ENCODE data around the gene SEH1L.

Gene SEH1L

GRCh38 chr18:13035249-13035914 lies 87.6 kb downstream of the SEH1L start (continued):
- TF ChIP-seq ZNF132 (tag by site-specific recombination; IDR thresholded peaks at IDR 0.05; ENCODE audit: borderline replicate concordance) (no peak), GLI2 (tag by site-specific recombination; IDR thresholded peaks at IDR 0.05; ENCODE audit: borderline replicate concordance, low read depth) (no peak), ZNF350 (tag by site-specific recombination; IDR thresholded peaks at IDR 0.05) (no peak), ZBTB10 (tag by site-specific recombination; IDR thresholded peaks at IDR 0.05) (no peak), ZSCAN30 (tag by site-specific recombination; IDR thresholded peaks at IDR 0.05) (no peak), ZNF169 (tag by site-specific recombination; IDR thresholded peaks at IDR 0.05) (no peak), ZNF791 (tag by site-specific recombination; IDR thresholded peaks at IDR 0.05) (no peak)

DNA sequence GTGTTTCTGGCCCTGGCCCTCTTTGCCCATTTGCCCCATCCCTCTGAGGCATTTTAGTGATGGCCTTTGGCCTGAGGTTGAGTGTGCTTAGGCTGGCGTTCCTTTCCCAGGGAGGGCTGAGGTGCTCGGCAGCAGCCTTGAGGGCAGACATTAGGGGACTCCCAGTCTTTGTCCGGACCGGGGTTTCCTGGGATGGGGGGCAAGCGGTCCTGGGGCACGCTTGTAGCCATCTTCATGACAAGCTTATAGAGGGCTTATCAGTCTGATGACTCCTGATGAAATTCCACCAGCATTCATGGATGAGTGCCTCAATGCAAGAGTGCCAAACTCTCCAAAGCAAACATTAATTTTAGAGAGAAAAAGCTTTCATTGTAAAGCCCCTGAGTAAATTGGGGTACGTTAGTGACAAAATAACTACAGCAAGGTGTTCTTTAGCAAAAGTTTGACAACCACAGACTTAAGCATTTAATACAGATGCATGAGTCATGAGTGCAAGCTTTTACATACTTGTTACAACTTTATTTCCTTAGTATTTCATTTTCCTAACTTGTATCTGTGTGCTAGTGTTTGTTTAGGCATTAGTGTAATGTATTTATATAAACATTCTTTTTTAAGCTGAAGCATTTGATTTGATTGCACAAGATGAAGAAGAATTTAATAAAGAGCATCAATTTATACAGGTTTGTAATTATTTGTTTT lies 89.0 kb downstream of the SEH1L start:
- H3K36me3 ChIP-seq (ENCODE audit: control insufficient read depth in 2 of 2, insufficient read depth in 1 of 2, low read length in 2 of 2) = peaks cover 32 to 33% of the 10 kb centered on the region in 2 experiments
- no peak overlapping the region for H3K4me3 ChIP-seq (ENCODE audit: low read depth, low read length)
- CTCF ChIA-PET = no interaction called here
- H3K4me1 ChIP-seq (ENCODE audit: control insufficient read depth, insufficient read depth, low read length) = no peaks in the 10 kb centered on the region
- POLR2A ChIA-PET = no interaction called here
- H3K27ac ChIP-seq (ENCODE audit: extremely low read depth, low read depth, low read length) = no peak overlapping the region
- no peaks in the 10 kb centered on the region for H3K9me3 ChIP-seq (ENCODE audit: control insufficient read depth, insufficient read depth, low read depth, low read length)
- TF ChIP-seq ZNF146 (tag by site-specific recombination; IDR thresholded peaks at IDR 0.05) (no peak), ZNF626 (tag by site-specific recombination; IDR thresholded peaks at IDR 0.05) (no peak), ZXDB (tag by site-specific recombination; IDR thresholded peaks at IDR 0.05) (no peak), ZNF148 (tag by site-specific recombination; IDR thresholded peaks at IDR 0.05; ENCODE audit: borderline replicate concordance) (no peak), ZNF585B (tag by site-specific recombination; IDR thresholded peaks at IDR 0.05) (no peak), ZBTB49 (tag by site-specific recombination; IDR thresholded peaks at IDR 0.05; ENCODE audit: low read depth) (no peak), ZNF394 (tag by site-specific recombination; IDR thresholded peaks at IDR 0.05; ENCODE audit: borderline replicate concordance) (no peak), ZNF610 (tag by site-specific recombination; IDR thresholded peaks at IDR 0.05; ENCODE audit: borderline replicate concordance) (no peak)
- TF ChIP-seq, protein P1, sequence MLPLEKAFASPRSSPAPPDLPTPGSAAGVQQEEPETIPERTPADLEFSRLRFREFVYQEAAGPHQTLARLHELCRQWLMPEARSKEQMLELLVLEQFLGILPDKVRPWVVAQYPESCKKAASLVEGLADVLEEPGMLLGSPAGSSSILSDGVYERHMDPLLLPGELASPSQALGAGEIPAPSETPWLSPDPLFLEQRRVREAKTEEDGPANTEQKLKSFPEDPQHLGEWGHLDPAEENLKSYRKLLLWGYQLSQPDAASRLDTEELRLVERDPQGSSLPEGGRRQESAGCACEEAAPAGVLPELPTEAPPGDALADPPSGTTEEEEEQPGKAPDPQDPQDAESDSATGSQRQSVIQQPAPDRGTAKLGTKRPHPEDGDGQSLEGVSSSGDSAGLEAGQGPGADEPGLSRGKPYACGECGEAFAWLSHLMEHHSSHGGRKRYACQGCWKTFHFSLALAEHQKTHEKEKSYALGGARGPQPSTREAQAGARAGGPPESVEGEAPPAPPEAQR (tag by site-specific recombination; IDR thresholded peaks at IDR 0.05) = no peak
- TF ChIP-seq, protein P2, sequence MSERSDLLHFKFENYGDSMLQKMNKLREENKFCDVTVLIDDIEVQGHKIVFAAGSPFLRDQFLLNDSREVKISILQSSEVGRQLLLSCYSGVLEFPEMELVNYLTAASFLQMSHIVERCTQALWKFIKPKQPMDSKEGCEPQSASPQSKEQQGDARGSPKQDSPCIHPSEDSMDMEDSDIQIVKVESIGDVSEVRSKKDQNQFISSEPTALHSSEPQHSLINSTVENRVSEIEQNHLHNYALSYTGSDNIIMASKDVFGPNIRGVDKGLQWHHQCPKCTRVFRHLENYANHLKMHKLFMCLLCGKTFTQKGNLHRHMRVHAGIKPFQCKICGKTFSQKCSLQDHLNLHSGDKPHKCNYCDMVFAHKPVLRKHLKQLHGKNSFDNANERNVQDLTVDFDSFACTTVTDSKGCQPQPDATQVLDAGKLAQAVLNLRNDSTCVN (tag by site-specific recombination; optimal IDR thresholded peaks at IDR 0.05) = no peak
- TF ChIP-seq, protein P3, sequence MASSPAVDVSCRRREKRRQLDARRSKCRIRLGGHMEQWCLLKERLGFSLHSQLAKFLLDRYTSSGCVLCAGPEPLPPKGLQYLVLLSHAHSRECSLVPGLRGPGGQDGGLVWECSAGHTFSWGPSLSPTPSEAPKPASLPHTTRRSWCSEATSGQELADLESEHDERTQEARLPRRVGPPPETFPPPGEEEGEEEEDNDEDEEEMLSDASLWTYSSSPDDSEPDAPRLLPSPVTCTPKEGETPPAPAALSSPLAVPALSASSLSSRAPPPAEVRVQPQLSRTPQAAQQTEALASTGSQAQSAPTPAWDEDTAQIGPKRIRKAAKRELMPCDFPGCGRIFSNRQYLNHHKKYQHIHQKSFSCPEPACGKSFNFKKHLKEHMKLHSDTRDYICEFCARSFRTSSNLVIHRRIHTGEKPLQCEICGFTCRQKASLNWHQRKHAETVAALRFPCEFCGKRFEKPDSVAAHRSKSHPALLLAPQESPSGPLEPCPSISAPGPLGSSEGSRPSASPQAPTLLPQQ (tag by site-specific recombination; IDR thresholded peaks at IDR 0.05) = no peak
- TF ChIP-seq, protein P4, sequence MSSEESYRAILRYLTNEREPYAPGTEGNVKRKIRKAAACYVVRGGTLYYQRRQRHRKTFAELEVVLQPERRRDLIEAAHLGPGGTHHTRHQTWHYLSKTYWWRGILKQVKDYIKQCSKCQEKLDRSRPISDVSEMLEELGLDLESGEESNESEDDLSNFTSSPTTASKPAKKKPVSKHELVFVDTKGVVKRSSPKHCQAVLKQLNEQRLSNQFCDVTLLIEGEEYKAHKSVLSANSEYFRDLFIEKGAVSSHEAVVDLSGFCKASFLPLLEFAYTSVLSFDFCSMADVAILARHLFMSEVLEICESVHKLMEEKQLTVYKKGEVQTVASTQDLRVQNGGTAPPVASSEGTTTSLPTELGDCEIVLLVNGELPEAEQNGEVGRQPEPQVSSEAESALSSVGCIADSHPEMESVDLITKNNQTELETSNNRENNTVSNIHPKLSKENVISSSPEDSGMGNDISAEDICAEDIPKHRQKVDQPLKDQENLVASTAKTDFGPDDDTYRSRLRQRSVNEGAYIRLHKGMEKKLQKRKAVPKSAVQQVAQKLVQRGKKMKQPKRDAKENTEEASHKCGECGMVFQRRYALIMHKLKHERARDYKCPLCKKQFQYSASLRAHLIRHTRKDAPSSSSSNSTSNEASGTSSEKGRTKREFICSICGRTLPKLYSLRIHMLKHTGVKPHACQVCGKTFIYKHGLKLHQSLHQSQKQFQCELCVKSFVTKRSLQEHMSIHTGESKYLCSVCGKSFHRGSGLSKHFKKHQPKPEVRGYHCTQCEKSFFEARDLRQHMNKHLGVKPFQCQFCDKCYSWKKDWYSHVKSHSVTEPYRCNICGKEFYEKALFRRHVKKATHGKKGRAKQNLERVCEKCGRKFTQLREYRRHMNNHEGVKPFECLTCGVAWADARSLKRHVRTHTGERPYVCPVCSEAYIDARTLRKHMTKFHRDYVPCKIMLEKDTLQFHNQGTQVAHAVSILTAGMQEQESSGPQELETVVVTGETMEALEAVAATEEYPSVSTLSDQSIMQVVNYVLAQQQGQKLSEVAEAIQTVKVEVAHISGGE (tag by site-specific recombination; conservative IDR thresholded peaks at IDR 0.05; ENCODE audit: low read depth) = no peak

Measured in HEK293 (cell line).